IMR-90 (cell line): ENCODE measurements around the gene CCDC18. TPM values are rescaled to one million over a fixed set of nuclear protein-coding genes. Genes with fewer than 3 reads are reported as not detected.

Experiments used
- ATAC-seq: fragments of 200-7000 bp; cut with Tn5 transposase; 2 replicates; pipeline ENCODE4 v1.9.1; 2020; ENCODE audit warnings: low read depth, mild to moderate bottlenecking, moderate library complexity
- BruUV-seq: library from RNA; stranded (reverse); fragments of 400-500 nt; replicated peaks from 2 replicates; lab custom pipeline; 2021; lab: Mats Ljungman, UMichigan
- CTCF ChIA-PET: fragments of 300-600 bp; formaldehyde crosslinking; extraction: SDS; loops from one replicate; lab custom pipeline; 2021; ENCODE audit warnings: antibody characterized with exemption; lab: Yijun Ruan, JAX
- POLR2A ChIA-PET: fragments of 300-600 bp; sonication (Branson Sonifier 250); formaldehyde crosslinking; loops from one replicate; lab custom pipeline; 2022; ENCODE audit warnings: antibody characterized with exemption; ENCODE audit not compliant: unreplicated experiment; lab: Charles Lee
- DNase-seq: peaks from one replicate; pipeline ENCODE4 v3.0.0; 2013
- H2AFZ ChIP-seq: replicated peaks from 2 replicates; pipeline ENCODE3; 2013; ENCODE audit warnings: low read length, mild to moderate bottlenecking; ENCODE audit not compliant: poor library complexity
- H2AK5ac ChIP-seq: 2 replicates; pipeline ENCODE4 v1.6.1; 2013; ENCODE audit warnings: low read depth, low read length, inconsistent platforms
- H2AK9ac ChIP-seq: replicated peaks from 2 replicates; pipeline ENCODE3; 2013; ENCODE audit warnings: mild to moderate bottlenecking, low read depth, low read length, moderate library complexity; ENCODE audit not compliant: poor library complexity
- H2BK120ac ChIP-seq: 2 replicates; pipeline ENCODE4 v1.6.1; 2013; ENCODE audit warnings: low read depth, low read length, inconsistent platforms
- H2BK15ac ChIP-seq: 3 replicates; pipeline ENCODE4 v1.6.1; 2013; ENCODE audit warnings: low read depth, low read length, inconsistent platforms
- H2BK20ac ChIP-seq: 2 replicates; pipeline ENCODE4 v1.6.1; 2013; ENCODE audit warnings: low read depth, mild to moderate bottlenecking, inconsistent platforms, low read length, moderate library complexity
- H2BK5ac ChIP-seq: 2 replicates; pipeline ENCODE4 v1.6.1; 2013; ENCODE audit warnings: mild to moderate bottlenecking, low read depth, low read length, inconsistent platforms; ENCODE audit not compliant: poor library complexity, severe bottlenecking
- H3K14ac ChIP-seq: replicated peaks from 2 replicates; pipeline ENCODE4 v1.6.1; 2013; ENCODE audit warnings: low read depth, low read length, inconsistent platforms
- H3K18ac ChIP-seq: 2 replicates; pipeline ENCODE4 v1.6.1; 2013; ENCODE audit warnings: low read depth, low read length, control low read depth
- H3K23ac ChIP-seq: 2 replicates; pipeline ENCODE4 v1.6.1; 2013; ENCODE audit warnings: low read depth, low read length, inconsistent platforms
- H3K27ac ChIP-seq: 2 replicates; pipeline ENCODE4 v1.5.1; 2013; ENCODE audit warnings: mild to moderate bottlenecking, control low read depth, low read length; ENCODE audit not compliant: insufficient read depth
- H3K27me3 ChIP-seq: 2 replicates; pipeline ENCODE4 v1.6.1; 2013; ENCODE audit warnings: low read length; ENCODE audit not compliant: control insufficient read depth, insufficient read depth
- H3K36me3 ChIP-seq: 2 replicates; pipeline ENCODE4 v1.6.1; 2013; ENCODE audit warnings: low read length, mixed read lengths; ENCODE audit not compliant: control insufficient read depth, insufficient read depth
- H3K4ac ChIP-seq: 2 replicates; pipeline ENCODE4 v1.6.1; 2013; ENCODE audit warnings: low read depth, low read length, inconsistent platforms
- H3K4me1 ChIP-seq: 2 replicates; pipeline ENCODE4 v1.6.1; 2013; ENCODE audit warnings: low read length, mixed read lengths; ENCODE audit not compliant: control insufficient read depth, insufficient read depth
- H3K4me2 ChIP-seq: 2 replicates; pipeline ENCODE4 v1.6.1; 2013; ENCODE audit warnings: low read depth, mild to moderate bottlenecking, control low read depth, low read length, moderate library complexity
- H3K4me3 ChIP-seq: 2 replicates; pipeline ENCODE4 v1.5.1; 2013; ENCODE audit warnings: low read depth, mild to moderate bottlenecking, control low read depth, low read length, moderate library complexity; ENCODE audit not compliant: insufficient read depth
- H3K56ac ChIP-seq: 2 replicates; pipeline ENCODE4 v1.6.1; 2013; ENCODE audit warnings: low read length, inconsistent platforms; ENCODE audit not compliant: insufficient read depth; ENCODE audit errors: extremely low read depth
- H3K79me1 ChIP-seq, 2 experiments: 2 replicates each; pipeline ENCODE4 v1.6.1; 2013; ENCODE audit warnings: low read length in 2 of 2, inconsistent platforms in 1 of 2, low read depth in 1 of 2
- H3K9ac ChIP-seq: 2 replicates; pipeline ENCODE4 v1.6.1; 2013; ENCODE audit warnings: low read depth, low read length, control low read depth
- H3K9me1 ChIP-seq: 2 replicates; pipeline ENCODE4 v1.6.1; 2013; ENCODE audit warnings: low read length, inconsistent platforms; ENCODE audit not compliant: insufficient read depth
- H3K9me3 ChIP-seq: 2 replicates; pipeline ENCODE4 v1.6.1; 2013; ENCODE audit warnings: low read length; ENCODE audit not compliant: control insufficient read depth, insufficient read depth
- H4K20me1 ChIP-seq: 2 replicates; pipeline ENCODE4 v1.6.1; 2013; ENCODE audit warnings: low read length, inconsistent platforms; ENCODE audit not compliant: insufficient read depth
- H4K5ac ChIP-seq: 2 replicates; pipeline ENCODE4 v1.6.1; 2013; ENCODE audit warnings: mild to moderate bottlenecking, low read depth, low read length, control low read depth
- H4K8ac ChIP-seq, 2 experiments: 2 replicates each; pipeline ENCODE4 v1.6.1; 2013; ENCODE audit warnings: low read depth in 2 of 2, low read length in 2 of 2, control low read depth in 1 of 2, inconsistent platforms in 1 of 2
- H4K91ac ChIP-seq: 2 replicates; pipeline ENCODE4 v1.6.1; 2013; ENCODE audit warnings: low read depth, low read length, inconsistent platforms; ENCODE audit not compliant: insufficient read depth
- BHLHE40 ChIP-seq: fragments of 150-350 bp; IDR thresholded peaks from 2 replicates; pipeline ENCODE4 v1.6.1; 2016; ENCODE audit warnings: mild to moderate bottlenecking, low read depth, low read length
- CEBPB ChIP-seq: IDR thresholded peaks from 2 replicates; pipeline ENCODE4 v1.6.1; 2012; ENCODE audit warnings: low read depth, low read length, improper control_type of control experiment
- CHD1 ChIP-seq: IDR thresholded peaks from 2 replicates; pipeline ENCODE4 v1.6.1; 2012; ENCODE audit warnings: low read depth, low read length, improper control_type of control experiment
- FOS ChIP-seq: fragments of 150-350 bp; IDR thresholded peaks from 2 replicates; pipeline ENCODE4 v1.6.1; 2016; ENCODE audit warnings: low read depth, low read length
- MAZ ChIP-seq: IDR thresholded peaks from 2 replicates; pipeline ENCODE4 v1.6.1; 2012; ENCODE audit warnings: low read depth, mild to moderate bottlenecking, low read length, improper control_type of control experiment, moderate library complexity, borderline replicate concordance
- RAD21 ChIP-seq: IDR thresholded peaks from 2 replicates; pipeline ENCODE4 v1.6.1; 2012; ENCODE audit warnings: low read length, improper control_type of control experiment
- RCOR1 ChIP-seq: IDR thresholded peaks from 2 replicates; pipeline ENCODE4 v1.6.1; 2012; ENCODE audit warnings: mild to moderate bottlenecking, low read length, improper control_type of control experiment; ENCODE audit not compliant: insufficient replicate concordance
- RFX5 ChIP-seq: IDR thresholded peaks from 2 replicates; pipeline ENCODE4 v1.8.0; 2012; ENCODE audit warnings: low read depth, mild to moderate bottlenecking, low read length, moderate library complexity
- SMC3 ChIP-seq: fragments of 150-350 bp; IDR thresholded peaks from 2 replicates; pipeline ENCODE4 v1.6.1; 2016; ENCODE audit warnings: low read depth, mild to moderate bottlenecking, antibody characterized with exemption, low read length, moderate library complexity
- USF2 ChIP-seq: fragments of 150-350 bp; IDR thresholded peaks from 2 replicates; pipeline ENCODE4 v1.6.1; 2017; ENCODE audit warnings: mild to moderate bottlenecking, antibody characterized with exemption, low read length, low read depth
- WGBS, 2 experiments: methylation state at CpG; one replicate each; pipeline versions ENCODE4 v1.1.5 to v1.1.7; 2013; ENCODE audit warnings: missing lambda C conversion rate in 2 of 2; ENCODE audit not compliant: insufficient read length in 1 of 2; ENCODE audit errors: extremely low coverage in 2 of 2; 5-methylcytosine and 5-hydroxymethylcytosine counted together
- dilution Hi-C: fragments of 300-500 bp; cut with HindIII; formaldehyde crosslinking; loops from one replicate; pipeline ENCODE4 v1.14.3; 2018; ENCODE audit warnings: low sequenced_read_pairs; ENCODE audit not compliant: unreplicated experiment
- in situ Hi-C: fragments of 300-500 bp; cut with MboI; formaldehyde crosslinking; loops from 3 replicates; pipeline ENCODE4 v1.14.3; 2019; ENCODE audit warnings: low sequenced_read_pairs, inconsistent platforms, mixed read lengths
- intact Hi-C: fragments of 100-400 bp; cut with micrococcal nuclease; formaldehyde crosslinking; loops from 2 replicates; pipeline ENCODE4 v1.10.0; 2022
- polyA plus RNA-seq, 3 experiments: library from polyadenylated mRNA; depleted of rRNA; stranded (reverse); fragments of >200 nt; gene quantifications; 2 replicates each; pipeline ENCODE4 v1.2.3, GENCODE V29; 2012; ENCODE audit warnings: low replicate concordance in 1 of 3
- total RNA-seq: library from RNA; depleted of rRNA; stranded (reverse); fragments of >200 nt; gene quantifications from 2 replicates; pipeline ENCODE4 v1.2.3, GENCODE V29; 2012

Gene CCDC18
- total and polyA plus RNA-seq, 2 of the 4 experiments (the other 2 are of a cell fraction), result 5.5 to 7.3 TPM

DNA sequence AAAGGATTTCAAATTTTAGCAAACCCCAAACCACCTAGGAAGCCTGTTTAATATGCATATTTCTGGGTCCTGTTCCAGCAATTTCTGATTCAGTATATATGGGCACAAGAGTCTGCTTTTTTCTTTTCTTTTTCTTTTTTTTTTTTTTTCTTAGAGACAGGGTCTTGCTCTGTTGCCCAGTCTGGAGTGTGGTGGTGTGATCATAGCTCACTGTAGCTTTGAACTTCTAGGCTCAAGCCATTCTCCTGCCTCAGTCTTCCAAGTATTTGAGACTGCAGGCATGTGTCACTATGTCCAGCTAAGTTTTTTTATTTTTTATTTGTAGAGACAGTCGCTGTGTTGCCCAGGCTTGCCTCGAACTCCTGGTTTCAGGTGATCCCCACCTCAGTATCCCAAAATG is 34.8 kb downstream of the CCDC18 start:
- ChIA-PET CTCF (interaction anchor here (0.7 kb wide), 1 partner anchor 8 kb away, joined by 11 read pairs; no protein-coding TSS in a partner anchor), POLR2A (no interaction called here)
- no peaks in the 10 kb centered on the region for H3K4me1 ChIP-seq
- WGBS, 2 experiments, result no CpG with 5 or more reads among the region's 2 CpGs
- TF ChIP-seq RAD21 (no peak), USF2 (no peak), CHD1 (no peak), MAZ (no peak), RCOR1 (no peak), SMC3 (no peak), FOS (no peak), RFX5 (no peak), CEBPB (no peak), BHLHE40 (no peak)
- peaks cover 0 to 8% of the 10 kb centered on the region in 2 experiments; a peak in 3 of 4 replicates for H3K79me1 ChIP-seq
- no peak overlapping the region for H2AFZ ChIP-seq
- H3K36me3 ChIP-seq, result peaks cover 5% of the 10 kb centered on the region; the same call in 1 of the 2 replicates
- no peak overlapping the region for H2AK9ac ChIP-seq
- H2BK5ac ChIP-seq, result no peak overlapping the region
- DNase-seq, result no peak
- H2AK5ac ChIP-seq, result no peak overlapping the region
- dilution Hi-C loops (no loop called here), intact Hi-C loops (no loop called here), in situ Hi-C loops (no loop called here)
- H3K23ac ChIP-seq, result no peak overlapping the region
- no peak overlapping the region for H4K5ac ChIP-seq
- no peak overlapping the region for H2BK15ac ChIP-seq
- no peaks in the 10 kb centered on the region for H4K20me1 ChIP-seq
- H3K4me3 ChIP-seq, result no peak overlapping the region
- no peak overlapping the region for H2BK20ac ChIP-seq
- H3K4ac ChIP-seq, result no peak overlapping the region
- no peak overlapping the region for H4K91ac ChIP-seq
- no peak overlapping the region for H3K56ac ChIP-seq
- no peak overlapping the region for H4K8ac ChIP-seq
- no peak overlapping the region for H3K27ac ChIP-seq
- H3K18ac ChIP-seq, result no peak overlapping the region
- ATAC-seq, result no peak
- no peak overlapping the region for H3K14ac ChIP-seq
- H3K9ac ChIP-seq, result no peak overlapping the region
- H3K9me1 ChIP-seq, result 0 out of 2 replicates have a peak, but pooled peaks cover 3% of the 10 kb centered on the region
- H3K4me2 ChIP-seq, result no peak overlapping the region
- H3K27me3 ChIP-seq, result no peaks in the 10 kb centered on the region
- H2BK120ac ChIP-seq, result no peak overlapping the region
- no peaks in the 10 kb centered on the region for H3K9me3 ChIP-seq
- no TSS peak for BruUV-seq
